T-helper 1 cell (primary cell): ENCODE measurements around the gene ATG10.

ENCODE experiments used
- DNase-seq, 5 donors: peaks; one replicate each; pipeline ENCODE4 v3.0.0-alpha.2; 2012 to 2020

ATG10 gene

DNA sequence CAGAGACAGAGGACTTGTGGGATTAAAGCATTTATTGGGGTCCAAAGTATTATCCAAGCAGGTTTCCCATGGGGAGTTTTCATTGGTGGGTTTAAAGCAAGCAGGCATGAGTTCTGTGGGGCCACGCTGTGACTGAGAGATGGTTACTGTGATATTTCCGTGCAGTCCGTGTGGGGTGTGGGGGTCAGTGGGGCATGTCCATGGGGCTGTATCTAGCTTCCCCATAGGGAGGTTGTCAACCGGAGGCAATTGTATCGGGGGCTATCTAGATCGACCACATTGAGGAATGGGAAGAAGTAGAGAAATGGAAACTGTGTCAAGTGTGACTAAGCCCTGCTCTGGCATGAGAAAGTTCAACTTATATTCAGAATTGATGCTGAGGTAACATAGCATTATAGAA lies 313.4 kb downstream of the ATG10 start:
- DNase-seq = no peak

DNA sequence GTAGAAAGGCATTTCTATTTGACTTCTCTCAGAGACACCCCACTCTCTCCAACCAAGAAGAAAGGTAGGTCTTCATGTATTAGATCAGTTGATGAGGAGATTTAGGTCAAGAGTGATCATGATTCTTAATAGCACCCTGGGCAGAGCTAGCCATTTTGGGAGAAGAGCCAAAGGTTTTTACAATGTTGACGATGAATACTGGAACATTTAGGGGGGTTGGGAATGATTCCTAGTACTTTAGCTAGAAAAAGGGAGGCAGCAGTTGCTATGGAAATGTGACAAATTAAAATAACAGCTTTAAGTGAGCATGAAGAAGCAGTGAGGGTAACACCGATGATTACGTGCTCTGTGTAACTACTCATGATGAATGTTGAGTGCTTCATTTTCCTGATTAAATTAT lies 315.8 kb downstream of the ATG10 start:
- no peak for DNase-seq

DNA sequence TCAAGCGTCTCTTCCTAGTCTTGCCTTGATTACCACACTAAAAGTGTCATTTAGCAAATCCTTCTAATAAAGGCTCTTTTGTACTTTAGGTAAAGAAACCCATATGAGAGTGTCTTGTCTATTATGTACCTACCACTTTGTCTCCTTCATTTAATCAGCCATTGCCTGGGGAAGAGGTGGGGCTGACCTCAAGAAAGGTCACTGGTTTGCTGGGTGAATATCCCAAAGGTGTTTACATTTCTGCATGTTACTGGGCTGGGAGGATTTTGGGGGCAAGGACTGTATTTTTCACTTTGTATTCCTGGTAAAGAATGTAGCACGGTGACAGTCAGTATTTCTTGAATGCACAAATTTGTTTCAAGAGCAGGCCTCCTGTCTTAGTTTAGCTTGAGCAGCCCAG lies 318.2 kb downstream of the ATG10 start:
- no peak for DNase-seq

DNA sequence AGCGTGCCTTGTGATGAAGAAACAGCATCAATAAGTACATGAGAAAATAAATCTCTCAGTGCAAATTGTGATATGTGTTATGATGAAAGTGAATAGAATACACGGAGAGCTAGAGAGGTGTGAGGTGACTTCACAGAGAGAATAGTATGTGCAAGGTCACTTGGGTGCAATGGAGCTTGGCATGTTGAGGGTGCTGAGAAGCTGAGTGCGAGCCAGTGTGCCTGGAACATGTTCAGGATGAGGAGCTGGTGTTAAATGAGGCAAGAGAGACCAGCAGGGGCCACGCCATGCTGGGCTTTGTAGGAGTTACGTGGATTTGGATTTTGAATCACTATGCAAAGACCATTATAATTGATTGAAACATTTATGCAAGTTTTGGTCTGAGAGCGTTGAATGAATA lies 319.1 kb downstream of the ATG10 start:
- DNase-seq = no peak

DNA sequence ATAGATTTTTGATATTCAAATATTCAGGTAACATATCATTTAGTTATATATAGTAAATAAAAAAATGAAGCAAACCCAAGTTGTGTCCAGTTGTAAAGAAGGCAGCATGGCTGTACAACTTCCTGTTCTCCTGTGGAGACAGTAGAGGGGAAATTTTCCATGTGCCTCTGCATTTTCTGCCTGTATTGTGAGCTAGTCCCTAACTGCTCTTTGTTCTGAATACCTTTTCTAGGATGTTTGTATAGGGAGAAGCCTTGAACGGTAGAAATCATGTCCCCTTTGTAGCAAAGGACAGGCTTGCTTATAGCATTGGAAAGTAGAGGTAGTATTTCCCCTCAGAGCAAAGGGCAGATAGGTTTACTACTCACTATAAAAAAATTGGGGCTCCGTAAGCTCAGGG lies 319.6 kb downstream of the ATG10 start:
- no peak for DNase-seq

DNA sequence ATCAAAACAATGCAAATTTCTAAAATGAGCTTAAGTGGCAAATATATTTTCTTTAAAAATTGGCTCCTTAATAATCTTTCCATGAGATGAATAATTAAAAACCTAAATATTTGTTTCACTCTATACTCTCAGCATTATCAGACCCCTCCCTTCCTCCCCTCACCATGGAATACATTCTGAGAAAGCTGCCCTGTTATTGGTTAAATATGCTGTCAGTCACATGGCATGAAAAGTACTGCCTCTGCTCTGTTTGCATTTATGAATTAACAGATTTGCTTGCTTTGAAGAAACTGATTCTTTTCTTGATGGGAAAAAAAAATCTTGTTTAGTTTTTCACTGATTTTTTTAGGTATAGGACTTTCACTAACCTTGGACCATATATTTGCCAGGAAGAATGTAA lies 323.3 kb downstream of the ATG10 start:
- no peak for DNase-seq

DNA sequence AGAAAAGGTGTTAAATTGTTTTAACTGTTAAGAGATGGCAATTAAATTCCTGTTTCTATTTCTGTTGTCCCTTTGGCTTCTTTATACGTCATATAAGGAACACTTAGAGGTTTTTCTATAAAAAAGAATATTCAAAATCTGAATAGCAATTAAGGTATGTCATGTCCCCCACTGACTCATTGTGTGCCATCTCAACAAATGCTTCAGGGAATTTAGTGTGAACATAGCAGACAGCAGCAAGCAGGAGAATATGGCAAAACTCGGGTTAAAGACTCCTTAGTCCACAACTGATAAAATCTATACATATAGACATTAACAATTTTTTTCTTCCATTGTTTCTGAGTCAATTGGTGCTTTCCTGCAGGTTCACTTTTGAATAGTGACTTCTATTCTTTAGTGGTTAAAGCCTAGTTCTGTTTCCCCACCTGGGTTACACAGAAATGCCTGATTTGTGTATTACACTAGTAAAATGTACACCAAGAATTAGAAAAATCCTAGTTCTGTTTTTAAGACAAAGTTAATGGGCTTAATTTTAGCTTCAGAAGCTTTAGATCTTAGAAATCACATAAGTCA lies 324.2 kb downstream of the ATG10 start:
- no peak for DNase-seq

DNA sequence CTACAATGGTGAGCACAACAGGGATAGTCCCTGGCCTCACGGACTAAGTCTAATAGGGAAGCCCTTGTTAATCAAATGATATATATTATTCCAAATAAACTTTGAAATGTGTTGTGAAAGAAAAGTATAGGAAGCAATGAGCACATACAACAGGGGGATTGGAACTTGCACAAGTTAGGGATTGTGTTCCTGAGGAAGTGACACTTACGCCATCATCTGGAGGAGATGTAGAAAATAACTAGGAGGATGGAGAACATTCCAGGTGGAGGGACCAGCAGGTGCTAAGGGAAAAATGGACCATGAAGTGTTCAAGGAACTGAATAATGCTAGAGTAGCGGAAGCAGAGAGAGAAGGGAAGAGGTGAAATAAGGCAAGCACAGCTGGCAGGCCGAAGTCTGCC lies 325.1 kb downstream of the ATG10 start:
- no peak for DNase-seq

DNA sequence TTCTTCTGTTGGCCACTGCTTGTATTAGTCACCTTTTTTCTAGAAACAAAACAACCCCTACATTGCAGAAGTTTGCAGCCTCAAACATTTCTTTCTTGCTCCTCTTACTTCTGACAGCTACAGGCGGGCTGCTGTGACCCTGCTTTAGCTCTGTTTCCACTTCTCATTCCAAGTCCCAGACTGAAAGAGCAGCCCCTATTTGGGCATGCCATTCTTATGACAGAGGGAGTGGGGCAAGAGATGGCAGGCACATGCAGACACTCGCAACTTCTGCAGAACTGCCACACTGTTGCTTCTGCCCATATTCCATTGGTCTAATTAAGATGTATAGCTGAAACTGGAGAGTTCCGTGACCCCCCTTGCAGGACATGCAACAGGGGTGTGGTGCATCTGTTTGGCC lies 325.9 kb downstream of the ATG10 start:
- no peak for DNase-seq

DNA sequence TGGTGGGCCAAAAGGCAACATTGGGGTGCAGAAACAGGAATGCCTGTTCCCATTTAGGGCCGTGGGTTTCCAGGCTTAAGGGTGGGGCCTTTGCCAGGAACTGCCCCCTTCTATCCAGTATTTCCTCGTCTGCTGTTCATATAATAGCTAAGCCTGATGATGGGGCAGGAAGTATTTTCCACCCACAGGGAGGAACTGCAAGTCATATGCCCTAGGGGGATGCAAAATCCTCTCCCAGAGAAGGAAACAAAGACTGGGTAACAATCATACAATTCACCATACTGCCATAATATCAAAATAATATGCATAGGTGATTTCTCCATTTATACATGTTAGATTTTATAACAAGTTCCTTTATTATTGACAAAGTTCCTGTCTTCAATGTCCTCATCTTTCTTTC lies 326.8 kb downstream of the ATG10 start:
- no peak for DNase-seq

DNA sequence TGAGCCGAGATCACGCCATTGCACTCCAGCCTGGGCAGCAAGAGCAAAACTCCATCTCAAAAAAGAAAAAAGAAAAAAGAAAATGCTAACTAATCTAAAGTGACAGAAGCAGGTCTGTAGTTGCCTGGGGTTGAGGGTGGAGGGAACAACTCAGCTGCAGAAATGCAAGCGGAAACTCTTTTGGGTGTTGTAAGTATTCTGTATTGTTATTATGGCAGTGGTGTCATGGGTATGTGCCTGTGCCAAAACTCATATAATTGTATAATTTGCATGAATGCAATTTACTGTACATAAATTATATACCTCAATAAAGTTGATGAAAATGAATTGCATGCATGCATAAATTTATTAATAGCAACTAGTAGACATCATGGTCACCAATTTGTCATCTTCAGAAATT lies 329.4 kb downstream of the ATG10 start:
- no peak for DNase-seq
